HepG2 (cell line): ENCODE data around the gene LTA. TPM values are rescaled to one million over a fixed set of nuclear protein-coding genes. Genes with fewer than 3 reads are reported as not detected.

Source experiments
- ARID2 ChIP-seq: sonication (generic); formaldehyde crosslinking; IDR thresholded peaks from 2 replicates; pipeline ENCODE4 v1.8.1; 2022; ENCODE audit warnings: mild to moderate bottlenecking, missing genetic modification reagents, borderline replicate concordance
- BRD4 ChIP-seq: sonication (generic); formaldehyde crosslinking; IDR thresholded peaks from 2 replicates; pipeline ENCODE4 v1.4.0; 2020; ENCODE audit warnings: missing genetic modification reagents
- HIVEP1 ChIP-seq: sonication (generic); formaldehyde crosslinking; IDR thresholded peaks from 2 replicates; pipeline ENCODE4 v1.4.0; 2020; ENCODE audit warnings: mild to moderate bottlenecking, missing genetic modification reagents
- HOMEZ ChIP-seq: IDR thresholded peaks from 2 replicates; pipeline ENCODE4 v1.6.1; 2016; ENCODE audit warnings: low read depth
- NFKB2 ChIP-seq: sonication (generic); formaldehyde crosslinking; IDR thresholded peaks from 2 replicates; pipeline ENCODE4 v1.4.0; 2020; ENCODE audit warnings: missing genetic modification reagents, borderline replicate concordance
- PHF21A ChIP-seq: sonication (generic); formaldehyde crosslinking; IDR thresholded peaks from 2 replicates; pipeline ENCODE4 v1.5.0; 2020; ENCODE audit warnings: mild to moderate bottlenecking, missing genetic modification reagents
- POLR2AphosphoS5 ChIP-seq: IDR thresholded peaks from 2 replicates; pipeline ENCODE4 v1.6.1; 2012; ENCODE audit warnings: low read depth, low read length
- SKI ChIP-seq: fragments of 450-650 bp; IDR thresholded peaks from one replicate; pipeline ENCODE4 v1.6.1; 2018; ENCODE audit warnings: mild to moderate bottlenecking; ENCODE audit not compliant: partially characterized antibody
- STAT5B ChIP-seq: sonication (generic); formaldehyde crosslinking; IDR thresholded peaks from 2 replicates; pipeline ENCODE4 v1.4.0; 2020; ENCODE audit warnings: missing genetic modification reagents
- TRAFD1 ChIP-seq: sonication (generic); formaldehyde crosslinking; IDR thresholded peaks from 2 replicates; pipeline ENCODE4 v1.5.1; 2020; ENCODE audit warnings: missing genetic modification reagents, mild to moderate bottlenecking, borderline replicate concordance
- ZNF280D ChIP-seq: sonication (generic); formaldehyde crosslinking; IDR thresholded peaks from 2 replicates; pipeline ENCODE4 v1.5.1; 2020; ENCODE audit warnings: mild to moderate bottlenecking, missing genetic modification reagents
- ZNF552 ChIP-seq: sonication (generic); formaldehyde crosslinking; IDR thresholded peaks from 2 replicates; pipeline ENCODE4 v1.9.0; 2022; ENCODE audit warnings: missing genetic modification reagents, mild to moderate bottlenecking, borderline replicate concordance
- ZNF556 ChIP-seq: sonication (generic); formaldehyde crosslinking; IDR thresholded peaks from 2 replicates; pipeline ENCODE4 v1.4.0; 2020; ENCODE audit warnings: mild to moderate bottlenecking, missing genetic modification reagents, borderline replicate concordance
- ZNF598 ChIP-seq: sonication (generic); formaldehyde crosslinking; IDR thresholded peaks from 2 replicates; pipeline ENCODE4 v1.5.1; 2020; ENCODE audit warnings: mild to moderate bottlenecking, missing genetic modification reagents, borderline replicate concordance
- ZNF784 ChIP-seq: sonication (generic); formaldehyde crosslinking; IDR thresholded peaks from 2 replicates; pipeline ENCODE4 v1.5.1; 2020; ENCODE audit warnings: missing genetic modification reagents, mild to moderate bottlenecking, borderline replicate concordance
- polyA plus RNA-seq, 8 experiments: library from polyadenylated mRNA; depleted of rRNA in 3 of 8; stranded (reverse) in 7 of 8; unstranded in 1 of 8; fragments of >200 nt; fragmentation: Illumina TruSeq in 4 of 8; extraction: Trizol in 4 of 8; gene quantifications; 2 replicates each; pipeline versions ENCODE4 v1.2.1 to v1.2.3, GENCODE V29; 2011 to 2016; ENCODE audit warnings: low read depth in 4 of 8, missing spikeins in 1 of 8, mixed read lengths in 1 of 8; ENCODE audit not compliant: insufficient read depth in 1 of 8
- total RNA-seq, 5 experiments: library from RNA; depleted of rRNA; stranded (reverse); fragments of >200 nt; fragmentation: Illumina TruSeq; extraction: Trizol; gene quantifications; 2 replicates each; pipeline ENCODE4 v1.2.3, GENCODE V29; 2016; ENCODE audit warnings: low read depth in 1 of 5
- TF ChIP-seq, protein P1 (sequence below): fragments of 450-650 bp; IDR thresholded peaks from 2 replicates; pipeline ENCODE4 v1.6.1; 2017; ENCODE audit warnings: mild to moderate bottlenecking
- TF ChIP-seq, protein P2 (sequence below): sonication (generic); formaldehyde crosslinking; conservative IDR thresholded peaks from 2 replicates; pipeline ENCODE4 v1.5.0; 2020; ENCODE audit warnings: missing genetic modification reagents

LTA gene
- total and polyA plus RNA-seq, 2 of the 13 experiments (the other 11 are each of a cell fraction or from before 2014, with no cell fraction given): 0.09 TPM; not detected in 1

GRCh38 chr6:31580807-31581433, 8.8 kb downstream of the LTA start (continued):
- TF ChIP-seq NFKB2 (CRISPR knock-in tag) (peak; percentile 83), TRAFD1 (CRISPR knock-in tag) (no peak), STAT5B (CRISPR knock-in tag) (no peak), ZNF598 (peak; percentile 33; the same call in 1 of the 2 replicates), POLR2AphosphoS5 (peak; percentile 42; the same call in 1 of the 2 replicates), BRD4 (CRISPR knock-in tag) (peak; percentile 47; the same call in 1 of the 2 replicates), ZNF280D (CRISPR knock-in tag) (no peak), PHF21A (CRISPR knock-in tag) (peak; percentile 92), ZNF784 (CRISPR knock-in tag) (no peak), ARID2 (peak; percentile 72; the same call in 1 of the 2 replicates), SKI (peak; percentile 34), ZNF552 (CRISPR knock-in tag) (no peak; the same call in 1 of the 2 replicates), ZNF556 (CRISPR knock-in tag) (peak; percentile 24; the same call in 1 of the 2 replicates), HOMEZ (peak; percentile 54; the same call in 1 of the 2 replicates), HIVEP1 (CRISPR knock-in tag) (peak; percentile 67)
- TF ChIP-seq, protein P1, sequence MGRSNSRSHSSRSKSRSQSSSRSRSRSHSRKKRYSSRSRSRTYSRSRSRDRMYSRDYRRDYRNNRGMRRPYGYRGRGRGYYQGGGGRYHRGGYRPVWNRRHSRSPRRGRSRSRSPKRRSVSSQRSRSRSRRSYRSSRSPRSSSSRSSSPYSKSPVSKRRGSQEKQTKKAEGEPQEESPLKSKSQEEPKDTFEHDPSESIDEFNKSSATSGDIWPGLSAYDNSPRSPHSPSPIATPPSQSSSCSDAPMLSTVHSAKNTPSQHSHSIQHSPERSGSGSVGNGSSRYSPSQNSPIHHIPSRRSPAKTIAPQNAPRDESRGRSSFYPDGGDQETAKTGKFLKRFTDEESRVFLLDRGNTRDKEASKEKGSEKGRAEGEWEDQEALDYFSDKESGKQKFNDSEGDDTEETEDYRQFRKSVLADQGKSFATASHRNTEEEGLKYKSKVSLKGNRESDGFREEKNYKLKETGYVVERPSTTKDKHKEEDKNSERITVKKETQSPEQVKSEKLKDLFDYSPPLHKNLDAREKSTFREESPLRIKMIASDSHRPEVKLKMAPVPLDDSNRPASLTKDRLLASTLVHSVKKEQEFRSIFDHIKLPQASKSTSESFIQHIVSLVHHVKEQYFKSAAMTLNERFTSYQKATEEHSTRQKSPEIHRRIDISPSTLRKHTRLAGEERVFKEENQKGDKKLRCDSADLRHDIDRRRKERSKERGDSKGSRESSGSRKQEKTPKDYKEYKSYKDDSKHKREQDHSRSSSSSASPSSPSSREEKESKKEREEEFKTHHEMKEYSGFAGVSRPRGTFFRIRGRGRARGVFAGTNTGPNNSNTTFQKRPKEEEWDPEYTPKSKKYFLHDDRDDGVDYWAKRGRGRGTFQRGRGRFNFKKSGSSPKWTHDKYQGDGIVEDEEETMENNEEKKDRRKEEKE: no peak
- TF ChIP-seq, protein P2, sequence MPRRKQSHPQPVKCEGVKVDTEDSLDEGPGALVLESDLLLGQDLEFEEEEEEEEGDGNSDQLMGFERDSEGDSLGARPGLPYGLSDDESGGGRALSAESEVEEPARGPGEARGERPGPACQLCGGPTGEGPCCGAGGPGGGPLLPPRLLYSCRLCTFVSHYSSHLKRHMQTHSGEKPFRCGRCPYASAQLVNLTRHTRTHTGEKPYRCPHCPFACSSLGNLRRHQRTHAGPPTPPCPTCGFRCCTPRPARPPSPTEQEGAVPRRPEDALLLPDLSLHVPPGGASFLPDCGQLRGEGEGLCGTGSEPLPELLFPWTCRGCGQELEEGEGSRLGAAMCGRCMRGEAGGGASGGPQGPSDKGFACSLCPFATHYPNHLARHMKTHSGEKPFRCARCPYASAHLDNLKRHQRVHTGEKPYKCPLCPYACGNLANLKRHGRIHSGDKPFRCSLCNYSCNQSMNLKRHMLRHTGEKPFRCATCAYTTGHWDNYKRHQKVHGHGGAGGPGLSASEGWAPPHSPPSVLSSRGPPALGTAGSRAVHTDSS: 0 out of 2 replicates have a peak, but pooled peaks have one; percentile 21
